Gastroesophageal sphincter (tissue), 3 donors: ENCODE results near the gene SLC40A1.

Experiments used
- POLR2AphosphoS5 ChIP-seq: sonication (generic); formaldehyde crosslinking; IDR thresholded peaks from one replicate; pipeline ENCODE4 v1.6.1; 2017; ENCODE audit warnings: antibody characterized with exemption
- TF ChIP-seq, protein P1 (sequence below), 4 experiments: fragments of 200-600 bp in 2 of 4; fragments of 450-650 bp in 2 of 4; sonication (generic) in 1 of 4; IDR thresholded peaks; one replicate each; pipeline ENCODE4 v1.5.1; 2017 to 2019; ENCODE audit warnings: antibody characterized with exemption in 4 of 4, mild to moderate bottlenecking in 2 of 4, moderate library complexity in 2 of 4

DNA sequence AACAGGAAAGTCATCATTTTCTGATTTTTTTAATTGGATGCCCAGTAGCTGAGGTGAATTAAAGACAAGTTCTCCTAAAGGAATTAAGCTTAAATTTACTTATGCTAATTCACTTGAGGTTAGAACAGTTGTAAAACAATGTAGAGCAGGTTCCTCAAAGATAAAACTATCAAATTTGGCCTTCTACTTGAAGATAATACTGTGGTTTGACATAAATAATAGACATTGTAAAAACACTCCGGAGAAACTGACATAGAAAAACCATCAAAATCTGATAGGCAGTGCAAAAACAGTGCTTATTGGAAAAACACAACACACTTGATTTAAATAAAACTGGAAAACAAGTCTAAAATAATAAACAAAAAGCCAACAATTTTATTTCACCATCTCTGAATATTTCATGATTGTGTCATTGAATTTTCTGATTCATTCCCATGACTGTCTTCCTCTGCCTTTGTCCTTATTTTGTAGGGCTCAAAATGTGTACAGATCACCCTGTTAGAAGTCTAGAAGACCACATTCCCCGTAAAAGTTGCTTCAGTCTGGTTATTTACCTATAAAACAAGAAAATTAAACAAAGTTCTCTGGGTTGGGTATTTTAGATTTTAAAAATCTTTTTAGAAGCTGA, 28.3 kb upstream of the SLC40A1 start:
- TF ChIP-seq, protein P1, sequence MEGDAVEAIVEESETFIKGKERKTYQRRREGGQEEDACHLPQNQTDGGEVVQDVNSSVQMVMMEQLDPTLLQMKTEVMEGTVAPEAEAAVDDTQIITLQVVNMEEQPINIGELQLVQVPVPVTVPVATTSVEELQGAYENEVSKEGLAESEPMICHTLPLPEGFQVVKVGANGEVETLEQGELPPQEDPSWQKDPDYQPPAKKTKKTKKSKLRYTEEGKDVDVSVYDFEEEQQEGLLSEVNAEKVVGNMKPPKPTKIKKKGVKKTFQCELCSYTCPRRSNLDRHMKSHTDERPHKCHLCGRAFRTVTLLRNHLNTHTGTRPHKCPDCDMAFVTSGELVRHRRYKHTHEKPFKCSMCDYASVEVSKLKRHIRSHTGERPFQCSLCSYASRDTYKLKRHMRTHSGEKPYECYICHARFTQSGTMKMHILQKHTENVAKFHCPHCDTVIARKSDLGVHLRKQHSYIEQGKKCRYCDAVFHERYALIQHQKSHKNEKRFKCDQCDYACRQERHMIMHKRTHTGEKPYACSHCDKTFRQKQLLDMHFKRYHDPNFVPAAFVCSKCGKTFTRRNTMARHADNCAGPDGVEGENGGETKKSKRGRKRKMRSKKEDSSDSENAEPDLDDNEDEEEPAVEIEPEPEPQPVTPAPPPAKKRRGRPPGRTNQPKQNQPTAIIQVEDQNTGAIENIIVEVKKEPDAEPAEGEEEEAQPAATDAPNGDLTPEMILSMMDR (IDR thresholded peaks at IDR 0.05): no peak
- no peak for TF ChIP-seq POLR2AphosphoS5
